Activated CD4-positive, alpha-beta T cell treated with anti-CD3 and anti-CD28 coated beads, Interleukin-10, Interleukin-2, amounts not matched to agents 100 ng/mL and 50 ng/mL, durations not matched to agents 16 hours and 8 hours (primary cell): ENCODE results near the gene TEDC2.
"Not testable (repeated sequence)": the region's sequence is repeated elsewhere in the genome, so short reads cannot be mapped to it uniquely, and the experiment has no call there.

Experiments used
- DNase-seq: peaks from one replicate; pipeline ENCODE4 v3.0.0-alpha.2; 2020

The TEDC2 gene, protein sequence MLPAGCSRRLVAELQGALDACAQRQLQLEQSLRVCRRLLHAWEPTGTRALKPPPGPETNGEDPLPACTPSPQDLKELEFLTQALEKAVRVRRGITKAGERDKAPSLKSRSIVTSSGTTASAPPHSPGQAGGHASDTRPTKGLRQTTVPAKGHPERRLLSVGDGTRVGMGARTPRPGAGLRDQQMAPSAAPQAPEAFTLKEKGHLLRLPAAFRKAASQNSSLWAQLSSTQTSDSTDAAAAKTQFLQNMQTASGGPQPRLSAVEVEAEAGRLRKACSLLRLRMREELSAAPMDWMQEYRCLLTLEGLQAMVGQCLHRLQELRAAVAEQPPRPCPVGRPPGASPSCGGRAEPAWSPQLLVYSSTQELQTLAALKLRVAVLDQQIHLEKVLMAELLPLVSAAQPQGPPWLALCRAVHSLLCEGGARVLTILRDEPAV

DNA sequence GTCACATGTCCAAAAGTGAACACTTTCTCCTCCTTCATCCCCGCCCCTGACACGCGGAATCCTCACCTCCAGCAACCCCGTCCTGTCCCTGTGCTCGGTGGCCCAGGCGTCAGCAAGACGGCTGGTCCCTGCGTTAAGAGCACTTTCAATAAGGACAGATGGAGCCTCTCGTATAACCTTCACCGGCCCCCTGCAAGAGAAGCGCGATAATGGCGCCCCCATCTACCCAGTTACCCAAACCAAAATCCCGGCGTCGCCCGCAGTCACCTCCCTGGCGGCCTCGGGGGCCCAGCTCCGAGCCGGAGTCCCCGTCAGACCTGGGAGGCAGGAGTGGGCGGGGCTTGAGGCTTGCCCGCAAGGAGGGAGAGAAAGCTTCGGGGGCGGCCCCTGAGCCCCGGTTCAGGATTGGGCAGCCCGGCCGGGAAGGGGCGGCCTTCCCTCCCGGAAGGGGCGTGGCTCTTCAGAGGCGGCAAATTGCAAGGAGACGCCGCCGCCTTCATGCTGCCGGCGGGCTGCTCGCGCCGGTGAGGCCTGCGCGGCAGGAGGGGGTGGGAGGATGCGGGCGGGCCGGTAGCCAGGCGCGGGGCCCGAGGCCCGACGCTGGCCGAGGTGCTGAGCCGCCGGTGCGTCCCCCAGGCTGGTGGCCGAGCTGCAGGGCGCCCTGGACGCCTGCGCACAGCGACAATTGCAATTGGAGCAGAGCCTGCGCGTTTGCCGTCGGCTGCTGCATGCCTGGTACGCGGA is at the start of gene TEDC2:
TSS of gene TEDC2 (plus strand) at position 463 of the 744 bp plus-strand sequence. CDS start at position 499, 36 bp downstream.
- peak; percentile 99 for DNase-seq

DNA sequence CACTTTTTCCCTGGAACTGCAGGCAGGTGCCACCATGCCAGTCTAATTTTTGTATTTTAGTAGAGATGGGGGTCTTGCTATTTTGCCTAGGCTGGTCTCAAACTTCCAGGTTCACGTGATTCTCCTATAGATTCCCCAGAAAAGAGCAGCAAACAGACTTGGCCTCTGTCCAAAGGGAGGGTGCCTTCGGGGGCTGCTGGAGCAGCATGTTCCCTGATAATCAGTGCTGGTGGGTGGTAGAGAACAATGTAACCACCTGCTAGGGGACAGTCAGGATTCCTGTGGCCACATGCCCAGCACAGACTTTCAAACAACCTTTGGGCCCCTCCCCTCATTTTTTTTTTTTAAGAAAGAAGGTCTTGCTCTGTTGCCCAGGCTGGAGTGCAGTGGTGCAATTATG is 44.8 kb upstream of the TEDC2 start:
- DNase-seq, result no peak

DNA sequence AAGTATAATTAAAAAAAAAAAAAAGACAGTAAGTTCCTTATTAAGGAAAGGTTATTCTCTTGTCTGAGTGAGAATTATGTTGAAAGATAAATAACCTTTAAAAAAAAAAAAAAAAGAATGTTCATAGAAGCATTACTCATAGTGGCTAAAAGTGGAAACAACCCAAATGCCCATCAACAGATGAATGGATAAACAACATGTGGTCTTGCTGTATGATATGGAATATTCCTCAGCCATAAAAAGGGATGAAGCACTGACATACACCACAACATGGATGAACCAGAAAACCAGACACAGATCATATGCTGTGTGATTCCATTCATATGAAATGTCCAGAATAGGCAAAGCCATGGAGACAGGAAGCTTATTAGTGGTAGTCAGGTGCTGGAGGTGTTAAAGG is 39.9 kb upstream of the TEDC2 start:
- no peak for DNase-seq

DNA sequence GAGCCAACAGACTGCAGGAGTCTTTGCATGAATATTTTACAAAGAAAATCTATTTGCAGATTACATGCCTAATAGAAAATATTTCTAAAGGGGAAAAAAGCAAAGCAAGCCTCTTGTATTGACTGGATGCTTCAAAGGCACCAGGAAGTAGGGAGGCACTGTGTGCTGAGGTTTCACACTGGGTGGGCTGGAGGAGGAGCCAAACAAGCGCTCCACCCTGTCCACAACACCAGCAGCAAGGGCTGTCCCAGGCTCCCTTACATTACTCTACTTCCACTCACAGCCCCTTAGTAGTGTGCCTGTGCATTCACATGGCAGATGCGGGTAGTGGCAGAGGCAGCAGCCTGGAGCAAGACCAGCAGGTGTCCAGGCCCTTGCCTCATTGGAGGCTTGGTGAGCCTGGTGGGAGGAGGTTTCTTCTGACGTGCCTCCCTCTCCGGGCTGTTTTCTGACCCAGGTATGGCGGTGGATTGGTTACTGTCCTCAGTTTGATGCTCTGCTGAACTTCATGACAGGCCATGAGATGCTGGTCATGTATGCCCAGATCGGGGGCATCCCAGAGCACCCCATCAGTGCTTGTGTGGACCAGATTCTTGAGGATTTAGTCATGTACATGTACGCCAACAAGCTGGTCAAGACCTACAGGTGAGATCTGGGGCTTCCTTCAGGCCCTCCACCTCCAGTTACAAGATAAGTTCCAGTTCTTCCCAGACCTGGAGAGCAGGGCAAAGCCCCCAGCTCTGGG is 37.6 kb upstream of the TEDC2 start:
- DNase-seq, result no peak

DNA sequence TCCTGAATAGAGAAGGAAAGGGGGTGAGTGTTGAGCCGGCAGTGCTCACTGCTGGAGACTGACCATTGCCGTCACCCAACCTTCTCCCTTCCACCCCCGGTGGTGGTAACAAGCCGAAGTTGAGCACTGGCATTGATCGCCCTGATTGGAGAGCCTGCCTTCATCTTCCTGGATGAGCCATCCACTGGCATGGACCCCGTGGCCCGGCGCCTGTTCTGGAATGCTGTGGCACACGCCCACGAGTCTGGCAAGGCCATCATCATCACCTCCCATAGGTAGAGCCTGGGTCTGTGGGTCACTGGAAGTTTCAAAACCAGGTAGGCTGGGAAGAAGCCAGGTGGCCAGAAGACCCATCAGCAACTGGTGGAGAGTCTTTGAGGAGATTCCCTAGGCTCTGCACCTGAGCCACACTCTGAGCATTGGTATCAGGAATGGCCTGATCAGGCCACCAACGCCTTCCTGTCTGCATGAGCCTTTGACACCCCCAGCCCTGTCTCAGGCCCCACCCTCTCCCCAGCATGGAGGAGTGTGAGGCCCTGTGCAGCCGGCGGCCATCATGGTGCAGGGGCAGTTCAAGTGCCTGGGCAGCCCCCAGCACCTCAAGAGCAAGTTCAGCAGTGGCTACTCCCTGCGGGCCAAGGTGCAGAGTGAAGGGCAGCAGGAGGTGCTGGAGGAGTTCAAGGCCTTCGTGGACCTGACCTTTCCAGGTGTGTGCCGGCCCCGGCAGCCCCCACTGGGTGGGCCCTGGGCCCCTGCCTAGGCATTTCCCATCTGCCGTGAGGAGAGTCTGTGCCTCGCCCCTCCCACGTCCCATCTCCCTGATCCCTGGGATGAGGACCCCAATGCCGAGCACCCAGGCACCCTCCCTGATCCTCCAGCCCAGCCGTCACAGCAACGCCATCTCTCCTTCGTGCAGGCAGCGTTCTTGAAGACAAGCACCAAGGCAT is 35.6 kb upstream of the TEDC2 start:
- no peak for DNase-seq

- DNase-seq, result no peak
Observed at GRCh38 chr16:2425008-2425518, 34.8 kb upstream of the TEDC2 start.

DNA sequence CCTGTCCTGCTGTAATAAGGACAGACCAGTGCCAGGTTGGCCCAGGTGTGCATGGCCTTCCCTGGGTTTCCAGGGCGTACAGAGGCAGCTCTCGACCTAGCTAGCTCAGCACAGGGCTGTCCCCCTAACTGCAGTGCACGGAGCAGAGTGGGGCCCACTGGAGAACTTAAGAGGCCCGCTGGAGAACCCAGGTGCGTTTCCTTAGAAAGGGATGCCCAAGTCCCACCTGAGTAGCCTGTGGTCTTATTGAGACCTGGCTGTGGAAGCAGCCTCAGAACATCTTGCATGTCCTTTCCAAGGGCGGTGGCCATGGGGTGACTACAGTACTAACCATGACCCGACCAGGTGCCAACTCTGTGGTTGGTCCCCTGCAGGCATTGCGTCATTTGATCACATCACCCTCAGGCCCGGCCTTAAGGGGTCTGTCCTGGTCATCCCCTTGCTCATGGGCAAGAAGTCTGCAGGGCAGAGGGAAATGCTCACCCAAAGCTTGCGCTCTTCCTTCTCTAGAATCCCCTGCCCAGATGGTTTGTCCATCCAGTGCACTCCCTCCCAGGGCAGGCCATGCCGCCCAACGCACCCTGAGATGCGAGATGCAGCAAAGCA is 34.0 kb upstream of the TEDC2 start:
- DNase-seq, result no peak

DNA sequence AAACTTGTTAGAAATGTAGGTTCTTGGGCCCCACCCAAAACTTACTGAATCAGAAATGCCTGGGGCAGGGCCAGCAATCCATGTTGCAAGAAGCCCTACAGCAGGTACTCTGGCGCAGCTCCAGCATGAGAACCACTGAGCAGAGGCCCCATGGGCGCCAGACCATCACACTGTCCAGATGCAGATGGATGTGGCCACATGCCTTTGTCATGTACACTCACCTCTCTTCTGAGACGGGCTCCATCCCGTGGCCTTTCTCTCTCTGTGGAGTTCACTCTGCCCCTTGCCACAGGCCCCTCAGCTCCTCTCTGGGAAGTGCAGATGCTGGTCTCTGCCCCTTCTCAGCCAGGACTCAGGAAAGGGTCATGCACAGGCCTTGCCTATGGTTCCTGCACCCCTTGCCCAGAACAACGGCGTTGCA is 33.0 kb upstream of the TEDC2 start:
- no peak for DNase-seq

GRCh38 chr16:2427526-2427925 is 32.4 kb upstream of the TEDC2 start:
- DNase-seq, result no peak

GRCh38 chr16:2428051-2428783 is 31.7 kb upstream of the TEDC2 start:
- peak; percentile 26 for DNase-seq

- no peak for DNase-seq
Observed at GRCh38 chr16:2428784-2429033, 31.2 kb upstream of the TEDC2 start.

DNA sequence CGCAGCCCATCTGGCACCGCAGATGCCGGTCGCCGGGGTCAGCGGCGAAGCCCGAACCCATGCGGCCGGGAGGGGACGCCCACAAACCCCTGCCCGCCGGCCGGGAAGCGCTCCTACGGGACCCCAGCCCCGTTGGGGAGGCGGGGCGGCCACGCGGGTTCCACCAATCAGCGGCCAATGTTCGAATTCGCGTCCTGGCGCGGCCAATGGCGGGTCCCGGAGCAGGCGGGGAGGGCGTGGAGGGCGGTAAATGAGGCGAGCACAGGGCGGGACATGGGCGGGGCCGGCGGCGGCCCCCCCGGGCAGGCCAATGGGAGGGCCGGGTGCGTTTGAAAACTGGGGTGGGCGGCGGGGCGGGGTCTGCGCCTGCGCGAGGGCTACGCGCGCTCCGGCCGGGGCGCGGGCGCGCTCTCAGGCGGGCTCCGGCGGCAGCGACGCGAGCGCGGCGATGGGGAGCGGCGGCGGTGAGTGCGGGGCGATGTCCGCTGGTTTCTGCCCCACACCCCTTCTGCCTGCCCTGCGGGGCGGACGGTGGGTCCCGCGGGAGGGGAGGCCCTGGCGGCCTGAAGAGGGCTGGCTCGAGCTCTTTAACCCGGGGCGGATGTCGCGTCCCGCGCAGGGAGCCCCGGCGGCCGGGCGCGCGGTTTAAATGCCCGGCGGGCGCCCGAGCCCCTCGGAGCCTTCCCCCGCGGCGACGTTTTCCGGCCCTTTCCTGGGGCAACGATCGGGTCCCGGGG is 30.7 kb upstream of the TEDC2 start, which contains the start of gene CCNF:
TSS of gene CCNF (plus strand) at position 414 of the 737 bp plus-strand sequence. CDS start at position 449, 35 bp downstream.
- peak; percentile 99 for DNase-seq

GRCh38 chr16:2429771-2430663 is 29.9 kb upstream of the TEDC2 start:
- DNase-seq, result peak; percentile 42

- DNase-seq, result no peak
Observed at GRCh38 chr16:2432286-2432685, 27.6 kb upstream of the TEDC2 start.

GRCh38 chr16:2432801-2433505 is 27.0 kb upstream of the TEDC2 start:
- no peak for DNase-seq

DNA sequence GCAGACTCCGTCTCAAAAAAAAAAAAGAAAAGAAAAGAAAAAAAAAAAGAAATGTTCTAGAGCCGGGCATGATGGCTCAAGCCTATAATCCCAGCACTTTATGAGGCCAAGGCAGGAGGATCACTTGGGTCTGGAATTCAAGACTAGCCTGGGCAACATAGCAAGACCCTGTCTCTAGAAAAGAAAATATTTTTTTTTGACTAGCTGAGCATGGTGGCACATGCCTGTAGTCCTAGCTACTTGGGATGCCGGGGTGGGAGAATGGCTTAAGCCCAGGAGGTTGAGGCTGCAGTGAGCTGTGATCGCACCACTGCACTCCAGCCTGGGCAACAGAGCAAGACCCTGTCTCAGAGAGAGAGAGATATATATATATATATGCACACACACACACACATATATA is 24.7 kb upstream of the TEDC2 start:
- not testable (repeated sequence) for DNase-seq

DNA sequence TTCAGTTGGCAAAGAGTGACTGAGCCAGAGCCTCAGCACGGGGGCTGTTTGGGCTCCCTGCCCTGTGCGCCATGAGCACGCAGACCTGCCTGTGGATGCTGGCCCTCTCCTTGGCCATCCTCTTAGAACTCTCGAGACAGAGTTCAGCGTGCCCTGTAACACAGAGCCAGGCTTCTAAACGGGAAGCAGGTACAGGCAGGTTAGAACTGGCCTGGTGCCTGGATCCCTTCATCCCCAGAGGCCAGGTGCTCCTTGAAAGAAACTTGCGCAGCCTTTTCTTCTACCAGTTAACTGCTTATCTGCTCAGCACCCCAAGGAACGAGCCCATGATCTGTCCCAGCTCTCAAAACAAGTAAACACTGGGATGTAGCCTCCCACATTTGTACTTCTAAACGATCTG is 23.8 kb upstream of the TEDC2 start:
- DNase-seq, result no peak

DNA sequence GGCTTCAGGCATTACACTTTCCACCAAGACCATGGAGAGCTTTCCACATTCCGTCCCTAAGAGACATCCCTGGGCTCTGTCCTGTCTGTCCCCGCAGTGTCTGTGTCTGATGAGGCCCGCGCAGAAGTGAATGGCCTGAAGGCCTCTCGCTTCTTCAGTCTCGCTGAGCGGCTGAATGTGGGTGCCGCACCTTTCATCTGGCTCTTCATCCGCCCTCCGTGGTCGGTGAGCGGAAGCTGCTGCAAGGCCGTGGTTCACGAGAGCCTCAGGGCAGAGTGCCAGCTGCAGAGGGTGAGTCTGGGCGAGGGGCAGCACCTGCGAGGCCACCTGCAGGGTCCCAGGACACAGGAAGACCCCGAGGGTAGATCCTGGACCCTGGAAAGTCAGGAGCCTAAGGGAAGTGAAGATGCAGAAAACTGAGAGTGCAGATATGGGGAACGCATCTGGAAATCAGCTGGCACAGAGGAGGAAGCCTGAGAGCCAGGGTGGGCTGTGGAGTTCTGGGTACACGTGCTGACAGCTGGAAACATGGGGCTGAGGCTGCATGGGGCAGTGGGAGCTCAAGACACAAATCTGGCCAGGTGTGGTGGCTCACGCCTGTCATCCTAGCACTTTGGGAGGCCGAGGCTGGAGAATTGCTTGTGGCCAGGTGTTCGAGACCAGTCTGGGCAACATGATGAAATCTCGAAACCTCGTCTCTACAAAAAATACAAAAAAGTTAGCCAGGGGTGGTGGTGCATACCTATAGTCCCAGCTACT is 22.7 kb upstream of the TEDC2 start:
- DNase-seq, result no peak
